HepG2 (cell line): ENCODE data around the gene SLC26A4. TPM values are rescaled to one million over a fixed set of nuclear protein-coding genes. Genes with fewer than 3 reads are reported as not detected.
A peak's percentile ranks its signal among the peaks of the same experiment; 100 is the strongest.

Experiments
- ATAC-seq: fragments of 200-7000 bp; cut with Tn5 transposase; 3 replicates; pipeline ENCODE4 v1.9.1; 2020; ENCODE audit warnings: mild to moderate bottlenecking, moderate library complexity
- BruUV-seq: library from RNA; stranded (reverse); fragments of 400-500 nt; replicated peaks from 2 replicates; lab custom pipeline; 2021; lab: Mats Ljungman, UMichigan
- CTCF ChIA-PET: fragments of 300-600 bp; formaldehyde crosslinking; extraction: SDS; loops from one replicate; lab custom pipeline; 2021; ENCODE audit warnings: low total read pairs, inconsistent platforms, low intra/inter-chr PET ratio; lab: Yijun Ruan, JAX
- POLR2A ChIA-PET: fragments of 350-600 bp; sonication (Branson Sonifier 250); formaldehyde crosslinking; loops from one replicate; lab custom pipeline; 2020; ENCODE audit warnings: antibody characterized with exemption, inconsistent platforms; lab: Yijun Ruan, JAX
- DNase-seq: peaks from one replicate; pipeline ENCODE4 v3.0.0-alpha.2; 2015; ENCODE audit warnings: low spot score
- FAIRE-seq: peaks from 3 replicates; lab custom pipeline; 2011; peaks lifted over from hg19 to GRCh38; lab: Jason Lieb, UNC
- H2AFZ ChIP-seq: one replicate; pipeline ENCODE4 v1.6.1; 2011; ENCODE audit warnings: low read length, inconsistent platforms
- H3K27ac ChIP-seq: fragments of 300-600 bp; 3 replicates; pipeline ENCODE4 v1.8.0; 2011; ENCODE audit warnings: mixed run types, mild to moderate bottlenecking, mixed read lengths, low read length, inconsistent platforms; ENCODE audit not compliant: insufficient read depth; ENCODE audit errors: extremely low read length
- H3K27me3 ChIP-seq, 2 experiments: fragments of 200-600 bp in 1 of 2; 2 replicates in 1 of 2; 3 replicates in 1 of 2; pipeline versions ENCODE4 v1.6.0 to v1.8.0; 2011; ENCODE audit warnings: low read length in 2 of 2, mild to moderate bottlenecking in 2 of 2, moderate library complexity in 2 of 2, inconsistent platforms in 1 of 2; ENCODE audit not compliant: insufficient read depth in 2 of 2, control insufficient read depth in 1 of 2
- H3K36me3 ChIP-seq, 2 experiments: fragments of 200-600 bp in 1 of 2; replicated peaks in 1 of 2; 2 replicates in 1 of 2; 3 replicates in 1 of 2; pipeline versions ENCODE4 v1.5.1 to v1.8.0; 2011; ENCODE audit warnings: low read length in 2 of 2, inconsistent platforms in 1 of 2; ENCODE audit not compliant: insufficient read depth in 2 of 2, control insufficient read depth in 1 of 2
- H3K4me1 ChIP-seq: 2 replicates; pipeline ENCODE4 v1.5.1; 2012; ENCODE audit warnings: low read length, inconsistent platforms; ENCODE audit not compliant: insufficient read depth
- H3K4me2 ChIP-seq: 2 replicates; pipeline ENCODE4 v1.6.0; 2011; ENCODE audit warnings: low read depth, low read length, inconsistent platforms
- H3K4me3 ChIP-seq, 3 experiments: fragments of 200-600 bp in 1 of 3; sonication (generic), shearing (Covaris generic) in 1 of 3; replicated peaks in 1 of 3; 2 replicates each; pipeline ENCODE4 v1.5.1; 2011 to 2016; ENCODE audit warnings: low read length in 3 of 3, inconsistent platforms in 2 of 3, low read depth in 2 of 3, mild to moderate bottlenecking in 2 of 3, control low read depth in 1 of 3, mixed read lengths in 1 of 3; ENCODE audit not compliant: insufficient read depth in 1 of 3
- H3K79me2 ChIP-seq: one replicate; pipeline ENCODE4 v1.6.1; 2011; ENCODE audit warnings: low read length, inconsistent platforms; ENCODE audit not compliant: insufficient read depth
- H3K9ac ChIP-seq: 2 replicates; pipeline ENCODE4 v1.6.0; 2011; ENCODE audit warnings: mild to moderate bottlenecking, low read depth, low read length, inconsistent platforms; ENCODE audit not compliant: insufficient read depth
- H3K9me3 ChIP-seq: 2 replicates; pipeline ENCODE4 v1.5.1; 2012; ENCODE audit warnings: mild to moderate bottlenecking, low read length
- H4K20me1 ChIP-seq: 2 replicates; pipeline ENCODE4 v1.6.0; 2011; ENCODE audit warnings: inconsistent platforms, mild to moderate bottlenecking, low read length, moderate library complexity; ENCODE audit not compliant: insufficient read depth
- DMAP1 ChIP-seq: IDR thresholded peaks from 2 replicates; pipeline ENCODE4 v1.6.1; 2016
- HNF4G ChIP-seq, 2 experiments: sonication (generic) in 1 of 2; formaldehyde crosslinking in 1 of 2; IDR thresholded peaks; 2 replicates each; pipeline versions ENCODE4 v1.4.0 to v1.6.1; 2011 to 2020; ENCODE audit warnings: borderline replicate concordance in 2 of 2, low read depth in 2 of 2, mild to moderate bottlenecking in 2 of 2, low read length in 1 of 2, missing genetic modification reagents in 1 of 2, moderate library complexity in 1 of 2
- MED13 ChIP-seq: sonication (generic); formaldehyde crosslinking; IDR thresholded peaks from 2 replicates; pipeline ENCODE4 v1.5.0; 2020; ENCODE audit warnings: missing genetic modification reagents
- MIER2 ChIP-seq: IDR thresholded peaks from 2 replicates; pipeline ENCODE4 v1.6.1; 2016; ENCODE audit warnings: missing biosample characterization, missing genetic modification reagents
- PITX1 ChIP-seq: sonication (generic); formaldehyde crosslinking; IDR thresholded peaks from 2 replicates; pipeline ENCODE4 v1.5.1; 2020; ENCODE audit warnings: mild to moderate bottlenecking, missing genetic modification reagents
- PPARG ChIP-seq: conservative IDR thresholded peaks from 2 replicates; pipeline ENCODE4 v1.6.1; 2016; ENCODE audit warnings: missing biosample characterization, missing genetic modification reagents
- RAD21 ChIP-seq: fragments of 450-650 bp; formaldehyde crosslinking; IDR thresholded peaks from 2 replicates; pipeline ENCODE4 v1.5.0; 2020; ENCODE audit warnings: mild to moderate bottlenecking
- SP1 ChIP-seq, 2 experiments: fragments of 450-650 bp in 1 of 2; sonication (generic) in 1 of 2; formaldehyde crosslinking in 1 of 2; IDR thresholded peaks; 2 replicates each; pipeline versions ENCODE4 v1.4.0 to v1.6.1; 2016 to 2020; ENCODE audit warnings: missing genetic modification reagents in 1 of 2
- TCF7 ChIP-seq: sonication (generic); IDR thresholded peaks from 2 replicates; pipeline ENCODE4 v1.6.1; 2016; ENCODE audit warnings: antibody characterized with exemption, low read depth
- TRIM24 ChIP-seq: sonication (generic); formaldehyde crosslinking; IDR thresholded peaks from 2 replicates; pipeline ENCODE4 v1.8.0; 2022; ENCODE audit warnings: mild to moderate bottlenecking, missing genetic modification reagents
- ZBTB7B ChIP-seq: sonication (generic); formaldehyde crosslinking; IDR thresholded peaks from 2 replicates; pipeline ENCODE4 v1.4.0; 2020; ENCODE audit warnings: missing genetic modification reagents
- ZMYM4 ChIP-seq: sonication (generic); formaldehyde crosslinking; IDR thresholded peaks from 2 replicates; pipeline ENCODE4 v1.8.1; 2023; ENCODE audit warnings: mild to moderate bottlenecking, missing genetic modification reagents
- ZNF224 ChIP-seq: sonication (generic); formaldehyde crosslinking; IDR thresholded peaks from 2 replicates; pipeline ENCODE4 v1.5.0; 2020; ENCODE audit warnings: mild to moderate bottlenecking, missing genetic modification reagents
- WGBS: methylation state at CpG from one replicate; pipeline ENCODE4 v1.1.6; 2017; ENCODE audit warnings: low lambda C conversion rate; 5-methylcytosine and 5-hydroxymethylcytosine counted together
- in situ Hi-C: cut with HindIII; loops from 2 replicates; pipeline ENCODE4 v1.10.0; 2017; ENCODE audit warnings: low pct_unique_long_range_greater_than_20kb; ENCODE audit not compliant: extremely low pct_ligation_motif_present
- intact Hi-C: fragments of 100-400 bp; cut with micrococcal nuclease; formaldehyde crosslinking; loops from one replicate; pipeline ENCODE4 v1.10.0; 2022; ENCODE audit not compliant: unreplicated experiment
- polyA plus RNA-seq, 8 experiments: library from polyadenylated mRNA; depleted of rRNA in 3 of 8; stranded (reverse) in 7 of 8; unstranded in 1 of 8; fragments of >200 nt; fragmentation: Illumina TruSeq in 4 of 8; extraction: Trizol in 4 of 8; gene quantifications; 2 replicates each; pipeline versions ENCODE4 v1.2.1 to v1.2.3, GENCODE V29; 2011 to 2016; ENCODE audit warnings: low read depth in 4 of 8, missing spikeins in 1 of 8, mixed read lengths in 1 of 8; ENCODE audit not compliant: insufficient read depth in 1 of 8
- total RNA-seq, 5 experiments: library from RNA; depleted of rRNA; stranded (reverse); fragments of >200 nt; fragmentation: Illumina TruSeq; extraction: Trizol; gene quantifications; 2 replicates each; pipeline ENCODE4 v1.2.3, GENCODE V29; 2016; ENCODE audit warnings: low read depth in 1 of 5
- TF ChIP-seq, protein P1 (sequence below): IDR thresholded peaks from 2 replicates; pipeline ENCODE4 v1.6.1; 2016; ENCODE audit warnings: low read depth, missing genetic modification reagents, missing compliant biosample characterization

Gene SLC26A4
- total and polyA plus RNA-seq, 2 of the 13 experiments (the other 11 are each of a cell fraction or from before 2014, with no cell fraction given) = 0.08 to 0.11 TPM

DNA sequence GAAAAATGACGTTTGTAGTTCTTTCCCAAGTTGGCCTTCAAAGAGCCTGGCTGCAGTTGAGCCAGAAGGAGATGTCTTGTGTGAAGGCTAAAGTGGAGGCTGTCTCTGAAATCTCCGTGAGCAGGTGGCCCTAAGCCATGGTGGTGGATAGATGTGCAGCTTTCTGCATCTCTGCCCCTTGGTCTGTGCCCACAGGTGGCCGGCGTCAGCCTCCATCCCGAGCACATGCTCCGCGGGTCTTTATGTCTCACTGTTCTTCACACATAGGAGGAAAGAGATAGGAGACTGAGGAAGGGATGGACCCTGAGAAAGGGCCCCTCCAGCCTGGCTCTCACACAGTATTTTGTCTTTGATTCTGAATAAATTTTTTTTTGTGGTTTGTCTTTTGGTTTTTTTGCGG is 30.3 kb upstream of the SLC26A4 start:
- H3K4me3 ChIP-seq = no peak overlapping the region
- H3K79me2 ChIP-seq = no peaks in the 10 kb centered on the region
- POLR2A ChIA-PET = no interaction called here
- TF ChIP-seq ZBTB7B (no peak), MIER2 (CRISPR knock-in tag) (no peak), SP1 (IDR thresholded peaks at IDR 0.05) (no peak), SP1 (CRISPR knock-in tag; IDR thresholded peaks at IDR 0.05) (no peak), PITX1 (CRISPR knock-in tag) (no peak)
- TF ChIP-seq, all 625 proteins: peak for 0
- CTCF ChIA-PET = no interaction called here
- no TSS peak for BruUV-seq
- Histone ChIP-seq H3K4me2 (no peak overlapping the region), H3K9me3 (no peaks in the 10 kb centered on the region), H2AFZ (no peak overlapping the region), H3K27ac (no peak overlapping the region), H3K4me1 (no peaks in the 10 kb centered on the region), H4K20me1 (no peaks in the 10 kb centered on the region), H3K36me3 (no peaks in the 10 kb centered on the region), H3K9ac (no peak overlapping the region), H3K27me3 (no peaks in the 10 kb centered on the region)
- 74% methylated on average over 8 of the region's 8 CpGs for WGBS
- ATAC-seq (no peak), FAIRE-seq (no peak), DNase-seq (no peak)
- intact Hi-C loops (no loop called here), in situ Hi-C loops (no loop called here)

DNA sequence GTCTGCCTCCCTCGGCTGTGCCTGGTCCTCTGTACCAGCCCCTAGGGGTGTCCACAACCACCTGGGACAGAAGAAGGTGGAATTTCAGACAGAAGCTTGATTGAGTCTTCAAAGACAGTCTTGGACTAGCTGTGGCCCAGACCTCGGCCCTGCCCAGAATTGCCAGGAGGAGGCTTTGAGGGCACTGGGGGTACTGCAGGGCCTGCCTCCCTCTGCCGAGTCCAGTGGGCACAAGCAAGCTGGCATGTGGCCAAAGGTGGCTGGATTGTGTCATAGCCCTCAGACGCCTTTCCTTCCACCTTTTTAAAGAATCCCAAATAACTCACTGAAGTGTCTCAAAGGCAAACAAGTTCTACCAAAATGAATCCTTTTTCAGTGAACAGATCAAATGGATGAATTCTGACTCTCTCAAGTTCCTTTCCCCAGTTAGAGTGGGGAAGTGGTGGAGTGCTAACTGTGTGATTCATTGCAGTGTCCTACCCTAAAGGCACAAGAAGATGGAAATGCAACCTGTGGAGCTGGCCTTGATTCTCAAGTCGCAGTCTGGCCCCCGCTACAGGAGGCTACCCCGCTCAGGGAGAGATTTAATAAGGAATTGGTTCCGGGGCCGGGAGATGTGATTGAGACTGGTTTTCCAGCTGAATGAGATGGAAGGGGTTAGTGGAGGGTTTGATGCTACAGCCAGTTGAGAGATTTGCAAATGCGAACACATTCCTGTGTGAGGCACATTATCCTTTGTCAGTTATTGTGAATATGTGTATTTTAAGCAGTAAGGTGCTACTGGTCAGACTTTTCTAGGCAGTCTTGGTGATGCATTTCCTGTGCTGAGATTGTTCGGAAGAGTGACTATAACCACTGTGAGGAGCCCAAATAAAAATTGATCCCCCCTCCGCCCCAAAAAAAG is 28.8 kb upstream of the SLC26A4 start:
- no peaks in the 10 kb centered on the region for H4K20me1 ChIP-seq
- intact Hi-C loops (no loop called here), in situ Hi-C loops (no loop called here)
- no peak overlapping the region for H3K4me3 ChIP-seq
- no peaks in the 10 kb centered on the region for H3K36me3 ChIP-seq
- peak; percentile 37; the same call in 1 of the 3 replicates for ATAC-seq
- ChIA-PET POLR2A (no interaction called here), CTCF (no interaction called here)
- BruUV-seq = no TSS peak
- no peak overlapping the region for H2AFZ ChIP-seq
- 82% methylated on average over 11 of the region's 12 CpGs for WGBS
- H3K9ac ChIP-seq = no peak overlapping the region
- FAIRE-seq = no peak
- DNase-seq = no peak
- no peaks in the 10 kb centered on the region for H3K9me3 ChIP-seq
- H3K4me1 ChIP-seq = no peaks in the 10 kb centered on the region
- no peaks in the 10 kb centered on the region for H3K27me3 ChIP-seq
- no peak overlapping the region for H3K4me2 ChIP-seq
- no peaks in the 10 kb centered on the region for H3K79me2 ChIP-seq
- no peak overlapping the region for H3K27ac ChIP-seq
- TF ChIP-seq RAD21 (CRISPR knock-in tag) (no peak), ZMYM4 (no peak), PPARG (CRISPR knock-in tag) (no peak), ZNF224 (no peak), TCF7 (no peak), MED13 (CRISPR knock-in tag) (no peak), TRIM24 (CRISPR knock-in tag) (no peak), HNF4G (IDR thresholded peaks at IDR 0.05; ENCODE audit: borderline replicate concordance, low read depth, low read length) (no peak), HNF4G (CRISPR knock-in tag; IDR thresholded peaks at IDR 0.05; ENCODE audit: borderline replicate concordance, low read depth) (no peak), DMAP1 (CRISPR knock-in tag) (no peak)
- TF ChIP-seq, protein P1, sequence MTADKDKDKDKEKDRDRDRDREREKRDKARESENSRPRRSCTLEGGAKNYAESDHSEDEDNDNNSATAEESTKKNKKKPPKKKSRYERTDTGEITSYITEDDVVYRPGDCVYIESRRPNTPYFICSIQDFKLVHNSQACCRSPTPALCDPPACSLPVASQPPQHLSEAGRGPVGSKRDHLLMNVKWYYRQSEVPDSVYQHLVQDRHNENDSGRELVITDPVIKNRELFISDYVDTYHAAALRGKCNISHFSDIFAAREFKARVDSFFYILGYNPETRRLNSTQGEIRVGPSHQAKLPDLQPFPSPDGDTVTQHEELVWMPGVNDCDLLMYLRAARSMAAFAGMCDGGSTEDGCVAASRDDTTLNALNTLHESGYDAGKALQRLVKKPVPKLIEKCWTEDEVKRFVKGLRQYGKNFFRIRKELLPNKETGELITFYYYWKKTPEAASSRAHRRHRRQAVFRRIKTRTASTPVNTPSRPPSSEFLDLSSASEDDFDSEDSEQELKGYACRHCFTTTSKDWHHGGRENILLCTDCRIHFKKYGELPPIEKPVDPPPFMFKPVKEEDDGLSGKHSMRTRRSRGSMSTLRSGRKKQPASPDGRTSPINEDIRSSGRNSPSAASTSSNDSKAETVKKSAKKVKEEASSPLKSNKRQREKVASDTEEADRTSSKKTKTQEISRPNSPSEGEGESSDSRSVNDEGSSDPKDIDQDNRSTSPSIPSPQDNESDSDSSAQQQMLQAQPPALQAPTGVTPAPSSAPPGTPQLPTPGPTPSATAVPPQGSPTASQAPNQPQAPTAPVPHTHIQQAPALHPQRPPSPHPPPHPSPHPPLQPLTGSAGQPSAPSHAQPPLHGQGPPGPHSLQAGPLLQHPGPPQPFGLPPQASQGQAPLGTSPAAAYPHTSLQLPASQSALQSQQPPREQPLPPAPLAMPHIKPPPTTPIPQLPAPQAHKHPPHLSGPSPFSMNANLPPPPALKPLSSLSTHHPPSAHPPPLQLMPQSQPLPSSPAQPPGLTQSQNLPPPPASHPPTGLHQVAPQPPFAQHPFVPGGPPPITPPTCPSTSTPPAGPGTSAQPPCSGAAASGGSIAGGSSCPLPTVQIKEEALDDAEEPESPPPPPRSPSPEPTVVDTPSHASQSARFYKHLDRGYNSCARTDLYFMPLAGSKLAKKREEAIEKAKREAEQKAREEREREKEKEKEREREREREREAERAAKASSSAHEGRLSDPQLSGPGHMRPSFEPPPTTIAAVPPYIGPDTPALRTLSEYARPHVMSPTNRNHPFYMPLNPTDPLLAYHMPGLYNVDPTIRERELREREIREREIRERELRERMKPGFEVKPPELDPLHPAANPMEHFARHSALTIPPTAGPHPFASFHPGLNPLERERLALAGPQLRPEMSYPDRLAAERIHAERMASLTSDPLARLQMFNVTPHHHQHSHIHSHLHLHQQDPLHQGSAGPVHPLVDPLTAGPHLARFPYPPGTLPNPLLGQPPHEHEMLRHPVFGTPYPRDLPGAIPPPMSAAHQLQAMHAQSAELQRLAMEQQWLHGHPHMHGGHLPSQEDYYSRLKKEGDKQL (CRISPR knock-in tag) = no peak
